ENCODE measurements around the gene KIAA0040. TPM values are rescaled to one million over a fixed set of nuclear protein-coding genes. Genes with fewer than 3 reads are reported as not detected.

Gene KIAA0040
- total and polyA plus RNA-seq, 10 of the 15 experiments (the other 5 are each of a cell fraction or from before 2014, with no cell fraction given): 7.6 to 47.7 (median 23.5) TPM

DNA sequence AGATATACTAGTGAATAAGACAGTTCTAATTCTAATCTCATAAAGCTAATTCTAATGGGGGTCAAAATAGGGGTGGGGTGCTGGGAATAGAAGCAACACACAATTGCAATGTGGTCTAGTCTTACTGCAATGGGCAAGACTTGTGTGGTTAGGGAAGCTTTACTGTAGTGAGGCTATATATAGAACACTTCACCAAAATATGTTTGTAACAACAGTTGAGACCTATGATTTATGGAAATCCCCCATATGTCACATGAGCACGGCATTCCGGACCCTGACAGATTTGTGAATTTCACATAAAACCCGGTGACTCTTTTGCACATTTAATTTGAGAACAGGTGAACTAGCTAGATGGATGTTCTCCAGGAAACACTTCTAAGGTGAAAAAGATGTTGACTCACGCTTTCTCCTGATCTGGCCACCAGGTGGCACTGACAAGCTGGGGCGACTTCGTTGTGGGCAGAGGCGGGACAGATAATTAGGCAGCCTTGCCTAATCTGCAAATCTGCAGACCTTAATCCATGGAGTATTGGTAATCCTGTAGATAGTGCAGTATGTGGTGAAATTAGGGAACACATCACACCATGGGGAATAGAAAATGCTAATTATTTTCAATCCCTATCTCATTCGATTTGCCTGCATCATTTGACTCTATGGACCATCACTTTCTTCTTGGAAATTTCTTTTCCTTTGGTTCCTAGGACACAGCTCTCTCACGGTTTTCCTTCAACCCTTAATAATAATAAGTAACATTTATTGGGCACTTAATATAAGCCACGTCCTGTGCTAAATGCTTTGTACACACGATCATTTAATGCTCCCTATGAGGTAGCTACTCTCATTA lies 37.7 kb downstream of the KIAA0040 start (continued):
- TF ChIP-seq IRF4 (IDR thresholded peaks at IDR 0.05; ENCODE audit: low read depth, low read length) (0 out of 2 replicates have a peak, but pooled peaks have one; percentile 15), PAX5 (IDR thresholded peaks at IDR 0.05; ENCODE audit: borderline replicate concordance, low read depth, low read length) (no peak), SMC3 (IDR thresholded peaks at IDR 0.05; ENCODE audit: borderline replicate concordance, low read length) (peak; percentile 97), BHLHE40 (IDR thresholded peaks at IDR 0.05; ENCODE audit: borderline replicate concordance in 1 of 2, low read depth in 2 of 2, low read length in 1 of 2) (no peak), MEF2A (IDR thresholded peaks at IDR 0.05; ENCODE audit: insufficient read depth, low read depth, low read length) (0 out of 2 replicates have a peak, but pooled peaks have one; percentile 37), RAD21 (IDR thresholded peaks at IDR 0.05; ENCODE audit: insufficient read depth, low read depth, low read length) (peak; percentile 99), SUZ12 (IDR thresholded peaks at IDR 0.05; ENCODE audit: unreplicated experiment) (no peak), SP1 (IDR thresholded peaks at IDR 0.05; ENCODE audit: low read depth, low read length) (no peak), FOXM1 (IDR thresholded peaks at IDR 0.05; ENCODE audit: low read depth, low read length) (peak; percentile 51; the same call in 1 of the 2 replicates), JUNB (IDR thresholded peaks at IDR 0.05) (no peak), NFYB (IDR thresholded peaks at IDR 0.05; ENCODE audit: insufficient read depth, low read depth, low read length) (no peak), MYC (IDR thresholded peaks at IDR 0.05; ENCODE audit: insufficient read depth, insufficient read length, insufficient replicate concordance, low read length, severe bottlenecking) (no peak), IKZF1 (conservative IDR thresholded peaks at IDR 0.05) (0 out of 2 replicates have a peak, but pooled peaks have one; percentile 19), RELA (IDR thresholded peaks at IDR 0.05; ENCODE audit: borderline replicate concordance, partially characterized antibody) (no peak), EP300 (IDR thresholded peaks at IDR 0.05; ENCODE audit: borderline replicate concordance in 1 of 2, control insufficient read depth in 1 of 2, low read depth in 2 of 2, low read length in 2 of 2) (no peak), MTA2 (IDR thresholded peaks at IDR 0.05; ENCODE audit: low read depth) (no peak)
- TF ChIP-seq, protein P1, sequence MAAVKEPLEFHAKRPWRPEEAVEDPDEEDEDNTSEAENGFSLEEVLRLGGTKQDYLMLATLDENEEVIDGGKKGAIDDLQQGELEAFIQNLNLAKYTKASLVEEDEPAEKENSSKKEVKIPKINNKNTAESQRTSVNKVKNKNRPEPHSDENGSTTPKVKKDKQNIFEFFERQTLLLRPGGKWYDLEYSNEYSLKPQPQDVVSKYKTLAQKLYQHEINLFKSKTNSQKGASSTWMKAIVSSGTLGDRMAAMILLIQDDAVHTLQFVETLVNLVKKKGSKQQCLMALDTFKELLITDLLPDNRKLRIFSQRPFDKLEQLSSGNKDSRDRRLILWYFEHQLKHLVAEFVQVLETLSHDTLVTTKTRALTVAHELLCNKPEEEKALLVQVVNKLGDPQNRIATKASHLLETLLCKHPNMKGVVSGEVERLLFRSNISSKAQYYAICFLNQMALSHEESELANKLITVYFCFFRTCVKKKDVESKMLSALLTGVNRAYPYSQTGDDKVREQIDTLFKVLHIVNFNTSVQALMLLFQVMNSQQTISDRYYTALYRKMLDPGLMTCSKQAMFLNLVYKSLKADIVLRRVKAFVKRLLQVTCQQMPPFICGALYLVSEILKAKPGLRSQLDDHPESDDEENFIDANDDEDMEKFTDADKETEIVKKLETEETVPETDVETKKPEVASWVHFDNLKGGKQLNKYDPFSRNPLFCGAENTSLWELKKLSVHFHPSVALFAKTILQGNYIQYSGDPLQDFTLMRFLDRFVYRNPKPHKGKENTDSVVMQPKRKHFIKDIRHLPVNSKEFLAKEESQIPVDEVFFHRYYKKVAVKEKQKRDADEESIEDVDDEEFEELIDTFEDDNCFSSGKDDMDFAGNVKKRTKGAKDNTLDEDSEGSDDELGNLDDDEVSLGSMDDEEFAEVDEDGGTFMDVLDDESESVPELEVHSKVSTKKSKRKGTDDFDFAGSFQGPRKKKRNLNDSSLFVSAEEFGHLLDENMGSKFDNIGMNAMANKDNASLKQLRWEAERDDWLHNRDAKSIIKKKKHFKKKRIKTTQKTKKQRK (IDR thresholded peaks at IDR 0.05; ENCODE audit: low read depth, low read length): no peak
- TF ChIP-seq, protein P2, sequence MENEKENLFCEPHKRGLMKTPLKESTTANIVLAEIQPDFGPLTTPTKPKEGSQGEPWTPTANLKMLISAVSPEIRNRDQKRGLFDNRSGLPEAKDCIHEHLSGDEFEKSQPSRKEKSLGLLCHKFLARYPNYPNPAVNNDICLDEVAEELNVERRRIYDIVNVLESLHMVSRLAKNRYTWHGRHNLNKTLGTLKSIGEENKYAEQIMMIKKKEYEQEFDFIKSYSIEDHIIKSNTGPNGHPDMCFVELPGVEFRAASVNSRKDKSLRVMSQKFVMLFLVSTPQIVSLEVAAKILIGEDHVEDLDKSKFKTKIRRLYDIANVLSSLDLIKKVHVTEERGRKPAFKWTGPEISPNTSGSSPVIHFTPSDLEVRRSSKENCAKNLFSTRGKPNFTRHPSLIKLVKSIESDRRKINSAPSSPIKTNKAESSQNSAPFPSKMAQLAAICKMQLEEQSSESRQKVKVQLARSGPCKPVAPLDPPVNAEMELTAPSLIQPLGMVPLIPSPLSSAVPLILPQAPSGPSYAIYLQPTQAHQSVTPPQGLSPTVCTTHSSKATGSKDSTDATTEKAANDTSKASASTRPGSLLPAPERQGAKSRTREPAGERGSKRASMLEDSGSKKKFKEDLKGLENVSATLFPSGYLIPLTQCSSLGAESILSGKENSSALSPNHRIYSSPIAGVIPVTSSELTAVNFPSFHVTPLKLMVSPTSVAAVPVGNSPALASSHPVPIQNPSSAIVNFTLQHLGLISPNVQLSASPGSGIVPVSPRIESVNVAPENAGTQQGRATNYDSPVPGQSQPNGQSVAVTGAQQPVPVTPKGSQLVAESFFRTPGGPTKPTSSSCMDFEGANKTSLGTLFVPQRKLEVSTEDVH (IDR thresholded peaks at IDR 0.05; ENCODE audit: low read depth, partially characterized antibody): no peak
- TF ChIP-seq, protein P3, sequence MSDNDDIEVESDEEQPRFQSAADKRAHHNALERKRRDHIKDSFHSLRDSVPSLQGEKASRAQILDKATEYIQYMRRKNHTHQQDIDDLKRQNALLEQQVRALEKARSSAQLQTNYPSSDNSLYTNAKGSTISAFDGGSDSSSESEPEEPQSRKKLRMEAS (IDR thresholded peaks at IDR 0.05; ENCODE audit: low read depth, low read length): no peak
- TF ChIP-seq, protein P4, sequence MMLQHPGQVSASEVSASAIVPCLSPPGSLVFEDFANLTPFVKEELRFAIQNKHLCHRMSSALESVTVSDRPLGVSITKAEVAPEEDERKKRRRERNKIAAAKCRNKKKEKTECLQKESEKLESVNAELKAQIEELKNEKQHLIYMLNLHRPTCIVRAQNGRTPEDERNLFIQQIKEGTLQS (IDR thresholded peaks at IDR 0.05; ENCODE audit: borderline replicate concordance, extremely low read depth, low read depth, low read length): peak; percentile 16; the same call in 1 of the 2 replicates
